Astrocyte of the hippocampus (primary cell): ENCODE data around the gene DNM1.

ENCODE experiments used
- DNase-seq: peaks from one replicate; pipeline ENCODE4 v3.0.0; 2011; ENCODE audit warnings: low read depth, low spot score

The DNM1 gene

GRCh38 chr9:128203024-128203706 is at the start of gene DNM1:
Gene DNM1 (plus strand): TSS chr9:128203379. CDS start chr9:128203471, 92 bp downstream.
- DNase-seq: peak; percentile 88

- DNase-seq: no peak
Observed at GRCh38 chr9:128153947-128154695, 49.1 kb upstream of the DNM1 start.

GRCh38 chr9:128155736-128156500 is 47.3 kb upstream of the DNM1 start:
- DNase-seq: no peak

GRCh38 chr9:128159522-128159783 is 43.7 kb upstream of the DNM1 start:
- DNase-seq: no peak

- peak; percentile 96 for DNase-seq
Observed at GRCh38 chr9:128159784-128160602, 43.2 kb upstream of the DNM1 start, which contains the start of gene BBLN. Gene BBLN (plus strand): TSS chr9:128160265. CDS start chr9:128160408, 143 bp downstream.

GRCh38 chr9:128160603-128160987 is 42.6 kb upstream of the DNM1 start:
- peak; percentile 38 for DNase-seq

GRCh38 chr9:128161215-128161902 is 41.8 kb upstream of the DNM1 start:
- no peak for DNase-seq

- peak; percentile 73 for DNase-seq
Observed at GRCh38 chr9:128162215-128163026, 40.8 kb upstream of the DNM1 start.

- DNase-seq: no peak
Observed at GRCh38 chr9:128163027-128163515, 40.1 kb upstream of the DNM1 start.

GRCh38 chr9:128163523-128164306 is 39.5 kb upstream of the DNM1 start:
- DNase-seq: no peak

GRCh38 chr9:128164307-128164885 is 38.8 kb upstream of the DNM1 start:
- DNase-seq: peak; percentile 48

GRCh38 chr9:128166169-128166568 is 37.0 kb upstream of the DNM1 start:
- no peak for DNase-seq

GRCh38 chr9:128167209-128167608 is 36.0 kb upstream of the DNM1 start:
- DNase-seq: no peak

GRCh38 chr9:128168731-128169308 is 34.4 kb upstream of the DNM1 start:
- peak; percentile 48 for DNase-seq

GRCh38 chr9:128169492-128169891 is 33.7 kb upstream of the DNM1 start:
- no peak for DNase-seq

GRCh38 chr9:128169925-128170324 is 33.3 kb upstream of the DNM1 start:
- DNase-seq: no peak

GRCh38 chr9:128174062-128174461 is 29.1 kb upstream of the DNM1 start:
- no peak for DNase-seq

- DNase-seq: peak; percentile 35
Observed at GRCh38 chr9:128175102-128175563, 28.0 kb upstream of the DNM1 start.
